Endothelial cell of umbilical vein (primary cell): ENCODE measurements around the gene DOLPP1. TPM values are rescaled to one million over a fixed set of nuclear protein-coding genes. Genes with fewer than 3 reads are reported as not detected.
A peak's percentile ranks its signal among the peaks of the same experiment; 100 is the strongest.

ENCODE experiments used
- BruUV-seq: library from RNA; stranded (reverse); fragments of 400-500 nt; replicated peaks from 2 replicates; lab custom pipeline; 2021; lab: Mats Ljungman, UMichigan
- CTCF ChIA-PET: fragments of 300-600, 350-600 bp; sonication (Branson Sonifier 250); formaldehyde crosslinking; loops from one replicate; lab custom pipeline; 2021; ENCODE audit warnings: antibody characterized with exemption, inconsistent platforms; lab: Charles Lee
- POLR2A ChIA-PET: fragments of 300-600, 350-600 bp; sonication (Branson Sonifier 250); formaldehyde crosslinking; loops from one replicate; lab custom pipeline; 2021; ENCODE audit warnings: antibody characterized with exemption, inconsistent platforms; lab: Charles Lee
- DNase-seq: peaks from one replicate; pipeline ENCODE4 v3.0.0-alpha.2; 2011; ENCODE audit warnings: low read depth, low spot score
- FAIRE-seq: peaks from 2 replicates; lab custom pipeline; 2011; peaks lifted over from hg19 to GRCh38; lab: Jason Lieb, UNC
- H2AFZ ChIP-seq: 2 replicates; pipeline ENCODE4 v1.6.0; 2012; ENCODE audit warnings: low read depth, low read length, control low read depth, inconsistent platforms
- H3K27ac ChIP-seq: 2 replicates; pipeline ENCODE4 v1.5.1; 2011; ENCODE audit warnings: low read depth, mild to moderate bottlenecking, control low read depth, low read length, moderate library complexity; ENCODE audit not compliant: insufficient read depth
- H3K27me3 ChIP-seq, 2 experiments: 2 replicates each; pipeline versions ENCODE4 v1.6.0 to v1.6.1; 2011; ENCODE audit warnings: low read length in 2 of 2, mixed read lengths in 1 of 2; ENCODE audit not compliant: control insufficient read depth in 2 of 2, insufficient read depth in 2 of 2
- H3K36me3 ChIP-seq, 2 experiments: 2 replicates in 1 of 2; 3 replicates in 1 of 2; pipeline ENCODE4 v1.5.1; 2011; ENCODE audit warnings: low read length in 2 of 2, mild to moderate bottlenecking in 1 of 2, moderate library complexity in 1 of 2; ENCODE audit not compliant: control insufficient read depth in 2 of 2, insufficient read depth in 2 of 2; ENCODE audit errors: extremely low read depth in 1 of 2
- H3K4me1 ChIP-seq: 3 replicates; pipeline ENCODE4 v1.5.1; 2011; ENCODE audit warnings: mild to moderate bottlenecking, low read length; ENCODE audit not compliant: control insufficient read depth, insufficient read depth; ENCODE audit errors: extremely low read depth
- H3K4me2 ChIP-seq: 2 replicates; pipeline ENCODE4 v1.6.1; 2011; ENCODE audit warnings: low read length, control low read depth, mixed read lengths; ENCODE audit not compliant: insufficient read depth
- H3K4me3 ChIP-seq, 3 experiments: fragments of 200-600 bp in 1 of 3; sonication (generic), shearing (Covaris generic) in 1 of 3; replicated peaks in 1 of 3; 2 replicates each; pipeline ENCODE4 v1.5.1; 2011 to 2016; ENCODE audit warnings: control low read depth in 3 of 3, low read length in 3 of 3, mild to moderate bottlenecking in 2 of 3, inconsistent platforms in 1 of 3, low read depth in 1 of 3, moderate library complexity in 1 of 3; ENCODE audit not compliant: insufficient read depth in 1 of 3
- H3K79me2 ChIP-seq: 2 replicates; pipeline ENCODE4 v1.6.0; 2012; ENCODE audit warnings: low read length, inconsistent platforms; ENCODE audit not compliant: control insufficient read depth, insufficient read depth
- H3K9ac ChIP-seq: replicated peaks from 2 replicates; pipeline ENCODE3; 2011; ENCODE audit warnings: low read length, control low read depth; ENCODE audit not compliant: insufficient read depth; ENCODE audit errors: extremely low read depth
- H3K9me1 ChIP-seq: replicated peaks from 3 replicates; pipeline ENCODE4 v1.6.0; 2011; ENCODE audit warnings: mild to moderate bottlenecking, low read length; ENCODE audit not compliant: control insufficient read depth, insufficient read depth; ENCODE audit errors: extremely low read depth
- H3K9me3 ChIP-seq: replicated peaks from 2 replicates; pipeline ENCODE4 v1.5.1; 2012; ENCODE audit warnings: low read length, inconsistent platforms; ENCODE audit not compliant: control insufficient read depth, insufficient read depth
- H4K20me1 ChIP-seq: replicated peaks from 2 replicates; pipeline ENCODE3; 2011; ENCODE audit warnings: mild to moderate bottlenecking, low read length; ENCODE audit not compliant: control insufficient read depth, insufficient read depth; ENCODE audit errors: extremely low read depth
- EZH2 ChIP-seq: IDR thresholded peaks from 2 replicates; pipeline ENCODE4 v1.6.1; 2012; ENCODE audit warnings: borderline replicate concordance, low read depth, mild to moderate bottlenecking, moderate library complexity, low read length, inconsistent platforms; ENCODE audit not compliant: severe bottlenecking
- FOS ChIP-seq: IDR thresholded peaks from 2 replicates; pipeline ENCODE4 v1.6.1; 2011; ENCODE audit warnings: mild to moderate bottlenecking, low read length, moderate library complexity, borderline replicate concordance; ENCODE audit not compliant: insufficient read depth
- GATA2 ChIP-seq: IDR thresholded peaks from 2 replicates; pipeline ENCODE4 v1.7.0; 2011; ENCODE audit warnings: low read depth, mild to moderate bottlenecking, moderate library complexity, mixed read lengths, low read length; ENCODE audit not compliant: insufficient read length, insufficient read depth
- JUN ChIP-seq: IDR thresholded peaks from 2 replicates; pipeline ENCODE4 v1.6.1; 2011; ENCODE audit warnings: borderline replicate concordance, low read depth; ENCODE audit not compliant: insufficient read length, insufficient read depth
- MAX ChIP-seq: IDR thresholded peaks from 2 replicates; pipeline ENCODE4 v1.6.1; 2011; ENCODE audit not compliant: insufficient read depth, insufficient read length
- MYC ChIP-seq: IDR thresholded peaks from one replicate; pipeline ENCODE4 v1.6.1; 2011; ENCODE audit warnings: mild to moderate bottlenecking, low read depth, low read length
- POLR2A ChIP-seq: IDR thresholded peaks from 2 replicates; pipeline ENCODE4 v1.6.1; 2012; ENCODE audit warnings: low read depth, mild to moderate bottlenecking, control low read depth, low read length
- POLR2AphosphoS5 ChIP-seq: IDR thresholded peaks from 2 replicates; pipeline ENCODE4 v1.6.1; 2012; ENCODE audit warnings: low read depth, mild to moderate bottlenecking, control low read depth, low read length, moderate library complexity; ENCODE audit not compliant: insufficient read depth
- dilution Hi-C: fragments of 300-500 bp; cut with MboI; formaldehyde crosslinking; loops from one replicate; pipeline ENCODE4 v1.15.0; 2019; ENCODE audit warnings: low sequenced_read_pairs; ENCODE audit not compliant: extremely low pct_ligation_motif_present
- intact Hi-C: fragments of 100-400 bp; cut with micrococcal nuclease; formaldehyde crosslinking; loops from one replicate; pipeline ENCODE4 v1.10.0; 2022
- polyA plus RNA-seq, 4 experiments: library from polyadenylated mRNA; depleted of rRNA in 3 of 4; stranded (reverse) in 3 of 4; unstranded in 1 of 4; fragments of >200 nt; gene quantifications; 2 replicates each; pipeline versions ENCODE4 v1.2.1 to v1.2.3, GENCODE V29; 2011 to 2012; ENCODE audit warnings: missing spikeins in 1 of 4
- total RNA-seq: library from RNA; stranded (reverse); gene quantifications from 2 replicates; pipeline ENCODE4 v1.2.3, GENCODE V29; 2021
- TF ChIP-seq, protein P1 (sequence below), 2 donors: IDR thresholded peaks; 1 replicate in 1 of 2; 2 replicates in 1 of 2; pipeline ENCODE4 v1.5.1; 2011; ENCODE audit warnings: low read length in 2 of 2, mild to moderate bottlenecking in 2 of 2, moderate library complexity in 2 of 2, control low read depth in 1 of 2, inconsistent platforms in 1 of 2, low read depth in 1 of 2; ENCODE audit not compliant: insufficient read depth in 1 of 2; ENCODE audit errors: extremely low read depth in 1 of 2

Gene DOLPP1
- total and polyA plus RNA-seq, 2 donors (not counting 3 experiments of a cell fraction or from before 2014, with no cell fraction given): 17.7 to 28.3 TPM

DNA sequence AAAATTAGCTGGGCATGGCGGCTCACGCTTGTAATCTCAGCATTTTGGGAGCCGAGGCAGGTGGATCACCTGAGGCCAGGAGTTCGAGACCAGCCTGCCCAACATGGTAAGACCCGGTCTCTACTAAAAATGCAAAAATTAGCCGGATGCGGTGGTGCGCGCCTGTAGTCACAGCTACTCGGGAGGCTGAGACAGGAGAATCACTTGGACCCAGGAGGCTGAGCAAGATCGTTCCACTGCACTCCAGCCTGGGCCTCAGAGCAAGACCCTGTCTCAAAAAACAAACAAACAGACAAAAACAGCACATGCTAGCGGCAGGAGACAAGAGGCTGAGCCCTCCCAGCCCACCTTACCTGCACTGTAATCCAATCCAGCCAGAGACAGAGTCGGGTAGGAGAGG lies 1.1 kb upstream of the DOLPP1 start:
- DNase-seq (no peak), FAIRE-seq (no peak)
- peak overlapping the region in 1 of 3 experiments; percentile 63 for H3K4me3 ChIP-seq
- dilution Hi-C loops: no loop called here
- CTCF ChIA-PET: no interaction called here
- H3K9me1 ChIP-seq: no peaks in the 10 kb centered on the region
- no peaks in the 10 kb centered on the region for H3K9me3 ChIP-seq
- no peak overlapping the region for H3K27ac ChIP-seq
- H3K4me1 ChIP-seq: peaks cover 16% of the 10 kb centered on the region
- no peaks in the 10 kb centered on the region for H3K27me3 ChIP-seq
- POLR2A ChIA-PET: no interaction called here
- H2AFZ ChIP-seq: peak overlapping the region; percentile 93
- no peak overlapping the region for H3K9ac ChIP-seq
- intact Hi-C loops: loop anchor here (2.0 kb wide), 1 partner anchor 43 kb away; the partner anchor contains the start of gene MIGA2
- TF ChIP-seq FOS (no peak), POLR2AphosphoS5 (no peak), GATA2 (no peak), MYC (no peak), MAX (no peak), POLR2A (no peak), EZH2 (no peak), JUN (no peak)
- TF ChIP-seq, protein P1, sequence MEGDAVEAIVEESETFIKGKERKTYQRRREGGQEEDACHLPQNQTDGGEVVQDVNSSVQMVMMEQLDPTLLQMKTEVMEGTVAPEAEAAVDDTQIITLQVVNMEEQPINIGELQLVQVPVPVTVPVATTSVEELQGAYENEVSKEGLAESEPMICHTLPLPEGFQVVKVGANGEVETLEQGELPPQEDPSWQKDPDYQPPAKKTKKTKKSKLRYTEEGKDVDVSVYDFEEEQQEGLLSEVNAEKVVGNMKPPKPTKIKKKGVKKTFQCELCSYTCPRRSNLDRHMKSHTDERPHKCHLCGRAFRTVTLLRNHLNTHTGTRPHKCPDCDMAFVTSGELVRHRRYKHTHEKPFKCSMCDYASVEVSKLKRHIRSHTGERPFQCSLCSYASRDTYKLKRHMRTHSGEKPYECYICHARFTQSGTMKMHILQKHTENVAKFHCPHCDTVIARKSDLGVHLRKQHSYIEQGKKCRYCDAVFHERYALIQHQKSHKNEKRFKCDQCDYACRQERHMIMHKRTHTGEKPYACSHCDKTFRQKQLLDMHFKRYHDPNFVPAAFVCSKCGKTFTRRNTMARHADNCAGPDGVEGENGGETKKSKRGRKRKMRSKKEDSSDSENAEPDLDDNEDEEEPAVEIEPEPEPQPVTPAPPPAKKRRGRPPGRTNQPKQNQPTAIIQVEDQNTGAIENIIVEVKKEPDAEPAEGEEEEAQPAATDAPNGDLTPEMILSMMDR (IDR thresholded peaks at IDR 0.05; ENCODE audit: extremely low read depth in 1 of 2, insufficient read depth in 1 of 2, low read depth in 1 of 2, low read length in 2 of 2): no peak
- H3K79me2 ChIP-seq: peaks cover 20% of the 10 kb centered on the region
- peaks cover 0 to under 1% of the 10 kb centered on the region in 2 experiments for H3K36me3 ChIP-seq
- H4K20me1 ChIP-seq: no peaks in the 10 kb centered on the region
- no TSS peak for BruUV-seq
- peak overlapping the region; percentile 80 for H3K4me2 ChIP-seq
